Occipital lobe (tissue), 2 donors: ENCODE data around the gene GTPBP4. TPM values are rescaled to one million over a fixed set of nuclear protein-coding genes. Genes with fewer than 3 reads are reported as not detected.
A peak's percentile ranks its signal among the peaks of the same experiment; 100 is the strongest.

Source experiments
- DNase-seq: peaks from one replicate; lab custom pipeline; 2025; lab: John Stamatoyannopoulos, UW
- total RNA-seq: library from RNA; depleted of rRNA; stranded (reverse); fragments of >200 nt; gene quantifications from one replicate; pipeline ENCODE4 v1.2.3, GENCODE V29; 2014

The GTPBP4 gene
- 21.5 TPM for total RNA-seq

DNA sequence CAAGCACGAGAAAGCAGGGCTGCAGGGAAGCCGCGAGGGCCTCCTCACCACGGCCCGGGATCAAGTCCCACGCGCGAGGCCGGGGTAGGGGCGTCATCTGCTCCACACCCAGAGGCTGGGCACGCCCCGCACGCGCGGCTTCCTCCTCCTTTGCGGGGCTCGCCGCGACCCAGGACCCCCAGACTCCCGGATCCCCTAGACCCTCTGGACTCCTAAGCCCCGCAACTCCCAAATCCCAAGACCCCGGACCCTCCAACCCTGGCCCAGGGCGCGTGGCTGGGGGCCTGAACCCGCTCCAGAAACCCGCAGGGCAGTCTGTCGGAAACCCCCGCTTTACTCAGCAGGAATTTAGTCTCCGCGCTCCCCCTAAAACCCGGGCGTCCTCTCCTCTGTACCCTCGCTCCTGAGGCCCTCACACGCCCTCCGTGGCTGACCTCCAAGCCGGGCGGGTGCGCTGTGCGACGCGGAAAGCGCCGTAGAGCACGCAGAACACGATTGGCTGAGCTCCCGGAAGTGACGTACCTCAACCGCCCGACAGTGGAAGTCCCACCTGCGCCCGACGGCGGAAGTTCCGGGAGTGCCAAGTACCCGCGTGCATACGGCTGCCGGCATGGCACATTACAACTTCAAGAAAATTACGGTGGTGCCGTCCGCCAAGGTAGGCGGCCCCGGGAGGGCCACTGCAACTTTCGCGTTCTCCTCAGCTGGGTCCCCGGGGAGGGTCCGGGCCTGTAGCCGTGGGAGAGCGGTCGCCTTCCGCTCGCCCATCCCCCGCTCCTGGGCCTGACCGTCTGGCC, at the start of gene GTPBP4:
GTPBP4 (plus strand) TSS at position 565 of the 797 bp plus-strand sequence; CDS start at position 611, 46 bp downstream.
- peak; percentile 93 for DNase-seq

DNA sequence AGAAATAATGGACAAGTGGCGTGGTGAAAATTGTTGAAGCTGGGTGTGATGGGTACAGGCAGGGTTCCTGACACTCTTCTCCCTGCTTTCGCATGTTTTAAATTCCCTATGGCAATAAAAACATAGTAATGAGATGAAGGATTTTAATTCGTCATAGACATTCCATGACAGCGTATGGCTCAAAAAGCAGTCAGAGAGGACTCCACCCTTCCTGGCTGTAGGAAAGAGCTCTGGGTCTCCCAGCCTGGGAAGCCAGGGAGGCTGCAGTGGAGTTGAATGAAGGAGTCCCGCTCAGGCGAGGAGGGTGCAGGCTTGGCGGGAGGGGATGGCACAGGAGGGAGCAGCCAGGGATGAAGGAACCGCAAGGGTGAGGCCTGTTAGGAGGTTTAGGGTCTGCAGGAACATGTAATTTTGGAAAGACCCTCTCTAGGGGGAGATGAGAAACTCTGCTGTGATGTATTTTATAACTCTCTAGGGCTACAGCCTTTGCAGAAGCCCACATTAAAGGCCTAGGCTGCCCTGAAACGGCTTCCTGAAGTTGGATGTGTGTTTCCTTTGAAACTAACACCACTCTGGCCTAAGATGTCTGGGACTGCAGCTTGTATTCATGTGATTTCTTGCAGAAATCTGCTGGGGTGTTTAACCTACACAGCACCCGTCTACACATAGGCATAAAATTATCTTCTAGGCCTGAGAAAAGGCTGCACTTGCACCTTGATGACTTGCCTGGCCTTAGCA, 49.1 kb upstream of the GTPBP4 start:
- no peak for DNase-seq

GRCh38 chr10:943334-944033, 44.8 kb upstream of the GTPBP4 start:
- no peak for DNase-seq

DNA sequence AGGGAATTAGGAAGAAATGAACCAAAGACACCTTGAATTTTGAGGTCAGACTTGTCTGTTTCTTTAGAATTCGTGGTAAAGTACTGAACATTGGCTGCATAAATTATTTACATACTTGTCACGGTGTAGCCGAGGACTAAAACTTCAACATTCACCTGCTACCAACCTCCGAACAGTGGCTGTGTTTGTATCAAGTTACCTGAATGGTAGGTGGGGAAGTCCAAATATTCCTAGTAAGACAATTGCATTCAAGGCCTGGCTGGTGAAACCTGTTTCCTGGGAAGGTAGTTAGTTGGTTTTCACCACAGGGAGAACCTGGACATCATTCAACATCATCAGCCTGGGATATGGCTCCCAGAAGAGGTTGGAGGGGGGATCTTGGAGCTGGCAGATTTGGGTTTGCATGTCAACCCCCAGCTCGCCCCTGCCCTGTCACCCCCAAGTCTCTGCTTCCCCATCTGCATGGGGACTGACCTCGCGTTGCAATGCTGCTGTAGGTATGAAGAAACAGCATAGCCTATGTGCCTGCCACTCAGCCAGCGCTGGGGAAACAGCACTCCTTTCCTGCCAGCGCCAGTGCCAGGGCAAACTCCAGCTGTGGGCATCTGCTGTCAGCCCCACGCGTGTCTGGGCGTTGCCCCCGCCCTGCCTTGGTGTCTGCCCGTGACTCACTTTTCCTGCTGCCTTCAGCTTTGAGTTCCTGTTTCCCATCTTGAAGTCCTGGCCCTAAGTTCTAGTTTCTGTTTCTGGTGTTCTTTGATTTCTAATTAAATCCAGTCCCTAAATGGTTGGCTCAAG, 44.0 kb upstream of the GTPBP4 start:
- DNase-seq, result no peak

- DNase-seq, result no peak
Measured at GRCh38 chr10:945778-946177, 42.5 kb upstream of the GTPBP4 start.

- no peak for DNase-seq
Measured at GRCh38 chr10:947051-947450, 41.2 kb upstream of the GTPBP4 start.

- no peak for DNase-seq
Measured at GRCh38 chr10:947881-948280, 40.4 kb upstream of the GTPBP4 start.

DNA sequence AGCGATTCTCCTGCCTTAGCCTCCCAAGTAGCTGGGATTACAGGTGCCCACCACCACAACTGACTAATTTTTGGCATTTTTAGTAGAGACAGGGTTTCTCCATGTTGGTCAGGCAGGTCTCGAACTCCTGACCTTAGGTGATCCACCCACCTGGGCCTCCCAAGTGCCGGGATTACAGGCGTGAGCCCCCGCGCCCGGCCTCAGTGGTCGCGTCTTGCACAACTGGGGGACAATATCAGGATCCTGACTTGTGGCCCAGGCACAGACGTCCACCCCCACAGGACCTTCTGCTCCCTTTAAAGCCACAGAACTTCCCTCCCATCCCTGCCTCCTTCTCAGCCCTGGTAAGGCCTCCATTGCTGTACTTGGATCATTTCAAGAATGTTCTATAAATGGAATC, 39.9 kb upstream of the GTPBP4 start:
- DNase-seq, result no peak

DNA sequence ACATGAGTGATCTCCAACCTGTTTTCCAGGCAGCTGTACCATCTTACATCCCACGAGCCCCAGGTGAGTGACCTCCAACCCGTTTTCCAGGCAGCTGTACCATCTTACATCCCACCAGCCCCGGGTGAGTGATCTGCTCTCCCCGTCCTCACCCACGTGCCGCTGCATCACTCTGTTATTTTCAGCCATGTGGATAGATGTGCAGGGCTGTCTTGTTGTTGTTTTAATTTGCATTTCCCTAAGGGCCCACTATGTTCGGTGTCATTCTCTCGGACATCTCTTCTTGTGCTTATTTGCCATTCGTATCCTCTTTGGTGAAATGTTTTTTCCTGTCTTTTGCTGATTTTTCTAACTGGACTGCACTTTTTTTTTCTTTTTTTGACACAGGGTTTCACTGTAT, 38.8 kb upstream of the GTPBP4 start:
- no peak for DNase-seq

DNA sequence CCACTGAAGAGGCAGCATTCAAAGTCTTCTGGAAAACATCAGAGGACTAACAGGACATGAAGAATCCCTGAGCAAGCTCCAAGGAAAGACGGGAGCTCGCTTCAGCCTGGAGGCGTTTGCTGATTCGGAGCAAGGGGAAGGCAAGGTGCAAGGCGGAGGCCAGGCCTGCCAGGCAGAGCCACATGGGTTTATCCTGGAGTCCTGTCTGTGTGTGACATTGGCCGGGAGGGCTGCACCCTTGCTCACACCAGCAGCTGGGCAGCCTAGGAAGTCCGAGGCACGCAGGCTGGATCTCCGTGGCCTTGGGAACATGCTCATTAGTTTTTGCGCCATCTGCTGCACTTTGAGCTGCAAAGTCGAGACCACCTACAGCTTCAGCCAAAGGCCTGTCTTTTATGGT, 34.4 kb upstream of the GTPBP4 start:
- no peak for DNase-seq

GRCh38 chr10:954396-954795, 33.8 kb upstream of the GTPBP4 start:
- DNase-seq, result no peak

DNA sequence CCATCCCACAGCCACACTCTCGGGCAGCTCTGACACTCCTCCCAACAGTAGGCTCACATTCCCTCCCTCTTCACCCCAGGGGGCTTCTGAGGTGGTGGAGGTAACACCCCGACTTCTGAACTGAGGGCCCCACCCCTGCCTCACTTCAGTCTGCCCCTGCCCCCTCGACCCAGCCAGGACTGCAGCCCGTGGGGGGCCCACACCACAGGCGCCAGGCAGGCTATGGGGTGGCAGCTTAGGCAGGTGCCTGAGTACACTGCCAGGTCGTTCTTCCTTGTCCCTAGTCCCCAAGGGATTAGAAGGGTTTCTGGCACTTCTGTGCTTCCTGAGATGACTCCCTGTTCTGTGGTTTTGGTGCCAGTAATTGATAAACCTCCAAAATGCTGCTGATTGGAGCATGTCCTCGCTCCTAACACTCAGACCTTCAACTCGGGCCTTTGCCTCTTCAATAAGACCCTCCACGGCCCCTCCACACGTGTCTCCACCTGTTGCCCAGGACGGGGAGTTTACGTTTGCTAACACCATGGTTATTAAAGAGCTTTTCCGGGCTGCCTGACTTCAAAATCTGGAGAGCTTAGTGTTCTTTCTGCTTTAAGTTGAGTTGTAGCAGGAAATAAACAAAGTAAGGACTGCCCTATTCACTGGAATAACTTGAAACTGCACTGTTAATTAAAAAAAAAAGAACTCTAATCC, 33.0 kb upstream of the GTPBP4 start:
- DNase-seq, result no peak

DNA sequence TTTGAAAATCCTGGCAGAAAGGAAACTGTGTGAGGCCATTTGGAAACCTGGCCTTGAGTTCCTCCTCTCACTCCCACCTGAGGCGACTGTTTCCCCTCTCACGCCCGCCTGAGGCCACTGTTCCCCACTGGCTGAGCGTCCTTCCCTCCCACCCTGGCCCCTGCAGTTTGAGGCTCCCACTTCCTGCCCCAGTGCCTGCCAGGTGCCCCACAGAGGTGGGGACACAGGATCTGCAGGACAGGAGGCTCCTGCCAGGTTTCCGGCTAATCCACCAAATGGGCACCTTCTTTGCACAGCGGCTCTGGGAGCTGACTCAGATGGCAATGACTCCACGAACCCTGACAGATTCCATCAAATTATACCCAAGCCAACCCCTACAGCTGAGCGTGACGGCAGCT, 32.4 kb upstream of the GTPBP4 start:
- DNase-seq, result no peak

- no peak for DNase-seq
Measured at GRCh38 chr10:958106-958505, 30.1 kb upstream of the GTPBP4 start.

DNA sequence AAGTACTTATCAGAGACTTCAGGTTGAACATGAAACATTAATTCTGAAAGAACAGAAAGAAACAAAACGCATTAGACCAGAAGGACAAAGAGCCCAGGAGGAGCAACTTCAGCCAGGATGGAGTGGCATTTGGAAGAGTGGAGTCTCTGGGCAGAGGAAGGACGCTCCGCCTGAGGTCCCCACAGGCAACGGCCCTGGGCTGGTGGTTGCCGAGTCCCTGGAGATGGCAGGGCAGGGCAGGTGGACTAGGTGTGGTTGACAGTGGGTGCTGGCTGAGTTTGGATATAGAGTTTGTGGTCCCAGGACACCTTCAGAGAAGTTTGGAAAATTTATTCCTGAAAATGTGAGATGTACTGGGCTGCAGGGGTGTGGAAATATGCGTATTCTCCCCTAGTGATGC, 29.4 kb upstream of the GTPBP4 start:
- DNase-seq, result no peak

DNA sequence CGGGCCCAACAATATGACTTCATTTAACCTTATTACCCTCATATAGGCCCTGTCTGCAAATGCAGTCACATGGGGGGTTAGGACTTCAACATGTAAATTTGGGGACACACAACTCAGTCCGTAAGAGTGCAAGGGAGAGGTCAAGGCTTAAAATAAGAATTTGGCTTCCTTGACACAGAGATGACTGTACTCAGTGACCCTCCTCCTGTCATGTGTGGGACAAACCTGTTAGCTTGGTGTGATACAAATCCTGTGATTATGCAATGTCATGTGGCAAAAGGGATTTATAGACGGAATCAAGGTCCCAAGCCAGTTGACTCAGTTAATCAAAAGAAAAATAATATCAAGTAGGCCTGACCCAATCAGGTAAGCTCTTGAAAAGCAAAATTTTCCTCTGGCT, 25.9 kb upstream of the GTPBP4 start:
- DNase-seq, result no peak

- no peak for DNase-seq
Measured at GRCh38 chr10:963186-963585, 25.0 kb upstream of the GTPBP4 start.

GRCh38 chr10:963655-964054, 24.6 kb upstream of the GTPBP4 start:
- DNase-seq, result no peak

DNA sequence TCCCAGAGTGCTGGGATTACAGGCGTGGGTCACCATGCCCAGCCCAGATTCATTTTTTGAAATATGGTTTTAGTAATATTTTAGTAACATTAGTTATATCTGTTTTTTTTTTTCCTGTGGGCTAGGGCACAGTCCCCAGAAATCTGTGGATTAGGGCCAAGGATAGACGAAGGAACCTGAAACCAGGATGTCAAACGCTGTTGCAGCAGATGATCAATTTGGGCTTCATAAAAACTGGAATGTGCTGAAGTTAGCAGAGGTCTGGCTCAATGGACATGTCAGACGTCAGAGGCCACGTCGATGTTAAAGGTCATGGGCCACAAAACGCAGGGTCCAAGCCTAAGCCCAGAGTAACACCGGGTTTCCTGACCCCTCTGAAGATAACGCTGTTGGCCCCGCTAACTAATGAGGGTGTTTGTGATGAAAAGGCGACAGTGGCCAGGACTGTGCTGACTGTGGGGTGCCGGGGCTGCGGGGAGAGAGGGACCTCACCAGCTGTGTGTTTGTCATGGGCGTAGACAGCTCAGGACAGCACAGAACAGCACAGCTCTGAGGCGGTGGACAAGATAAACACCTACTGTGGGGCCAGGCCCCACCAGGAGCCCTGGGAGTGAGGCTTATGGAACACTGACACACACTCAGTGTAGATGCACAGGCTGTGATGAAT, 23.8 kb upstream of the GTPBP4 start:
- no peak for DNase-seq

- DNase-seq, result no peak
Measured at GRCh38 chr10:964988-965417, 23.2 kb upstream of the GTPBP4 start.
